HEK293 (cell line): ENCODE measurements around the gene SAMD4B.
A peak's percentile ranks its signal among the peaks of the same experiment; 100 is the strongest.

ENCODE experiments used
- FEZF1 ChIP-seq: fragments of 450-650 bp; formaldehyde crosslinking; IDR thresholded peaks from 2 replicates; pipeline ENCODE4 v1.5.1; 2016; ENCODE audit warnings: missing biosample characterization, missing genetic modification characterization
- KLF16 ChIP-seq: fragments of 450-650 bp; formaldehyde crosslinking; IDR thresholded peaks from 2 replicates; pipeline ENCODE4 v1.5.1; 2017; ENCODE audit warnings: missing biosample characterization, missing genetic modification characterization
- ZNF354C ChIP-seq: fragments of 450-650 bp; formaldehyde crosslinking; IDR thresholded peaks from 2 replicates; pipeline ENCODE4 v1.5.1; 2016; ENCODE audit warnings: missing biosample characterization, missing genetic modification characterization, low read depth, borderline replicate concordance
- ZNF626 ChIP-seq: fragments of 450-650 bp; sonication (Bioruptor Pico); formaldehyde crosslinking; IDR thresholded peaks from 2 replicates; pipeline ENCODE4 v1.5.1; 2018; ENCODE audit warnings: missing biosample characterization, missing genetic modification characterization, inconsistent platforms
- TF ChIP-seq, protein P1 (sequence below): fragments of 450-650 bp; formaldehyde crosslinking; IDR thresholded peaks from 2 replicates; pipeline ENCODE4 v1.5.1; 2016; ENCODE audit warnings: missing biosample characterization, missing genetic modification characterization, low read depth
- TF ChIP-seq, protein P2 (sequence below): fragments of 450-650 bp; formaldehyde crosslinking; IDR thresholded peaks from 2 replicates; pipeline ENCODE4 v1.5.1; 2016; ENCODE audit warnings: missing biosample characterization, missing genetic modification characterization
- TF ChIP-seq, protein P3 (sequence below): fragments of 450-650 bp; formaldehyde crosslinking; IDR thresholded peaks from 2 replicates; pipeline ENCODE4 v1.5.1; 2016; ENCODE audit warnings: missing biosample characterization, missing genetic modification characterization
- TF ChIP-seq, protein P4 (sequence below): fragments of 450-650 bp; formaldehyde crosslinking; IDR thresholded peaks from 2 replicates; pipeline ENCODE4 v1.5.1; 2016; ENCODE audit warnings: missing biosample characterization, missing genetic modification characterization
- TF ChIP-seq, protein P5 (sequence below): fragments of 450-650 bp; formaldehyde crosslinking; IDR thresholded peaks from 2 replicates; pipeline ENCODE4 v1.5.1; 2016; ENCODE audit warnings: missing biosample characterization, missing genetic modification characterization
- TF ChIP-seq, protein P6 (sequence below): sonication (generic); formaldehyde crosslinking; IDR thresholded peaks from 2 replicates; pipeline ENCODE4 v1.8.1; 2022; ENCODE audit warnings: mild to moderate bottlenecking, moderate library complexity, missing genetic modification reagents

DNA sequence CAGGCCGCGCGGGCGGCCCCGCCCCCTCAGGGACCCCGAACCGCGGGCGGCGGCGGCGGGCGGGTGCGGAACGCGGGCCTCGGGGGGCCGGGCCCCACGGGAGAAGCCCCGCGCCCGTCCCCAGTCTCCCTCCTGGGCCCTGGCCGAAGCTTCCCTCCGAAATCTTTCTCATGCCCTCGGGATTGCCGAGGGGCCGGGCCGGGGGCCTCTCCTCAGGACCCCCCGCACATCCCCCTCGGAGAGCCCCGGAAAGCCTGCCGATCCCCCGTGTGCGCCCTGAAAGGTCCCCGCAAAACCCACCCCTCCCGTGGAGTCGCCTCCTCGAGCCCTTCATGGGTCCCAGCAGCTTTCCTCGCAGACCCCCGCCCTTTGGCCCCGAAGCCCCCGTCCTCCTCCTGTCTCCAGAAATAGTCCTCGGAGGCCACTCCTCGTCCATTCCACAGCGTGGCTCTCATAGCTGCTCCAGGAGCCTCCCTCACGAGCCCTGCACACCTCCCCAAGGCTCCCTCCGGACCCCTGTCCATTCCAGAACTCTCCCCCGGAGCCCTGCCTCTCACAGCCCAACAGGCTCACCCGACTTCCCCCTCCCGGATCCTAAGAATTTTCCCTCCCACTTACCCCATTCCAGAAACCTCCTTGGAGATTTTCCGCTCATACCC, 555 bp downstream of the SAMD4B start:
- TF ChIP-seq, protein P1, sequence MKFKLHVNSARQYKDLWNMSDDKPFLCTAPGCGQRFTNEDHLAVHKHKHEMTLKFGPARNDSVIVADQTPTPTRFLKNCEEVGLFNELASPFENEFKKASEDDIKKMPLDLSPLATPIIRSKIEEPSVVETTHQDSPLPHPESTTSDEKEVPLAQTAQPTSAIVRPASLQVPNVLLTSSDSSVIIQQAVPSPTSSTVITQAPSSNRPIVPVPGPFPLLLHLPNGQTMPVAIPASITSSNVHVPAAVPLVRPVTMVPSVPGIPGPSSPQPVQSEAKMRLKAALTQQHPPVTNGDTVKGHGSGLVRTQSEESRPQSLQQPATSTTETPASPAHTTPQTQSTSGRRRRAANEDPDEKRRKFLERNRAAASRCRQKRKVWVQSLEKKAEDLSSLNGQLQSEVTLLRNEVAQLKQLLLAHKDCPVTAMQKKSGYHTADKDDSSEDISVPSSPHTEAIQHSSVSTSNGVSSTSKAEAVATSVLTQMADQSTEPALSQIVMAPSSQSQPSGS (tag by site-specific recombination), result no peak
- TF ChIP-seq, protein P2, sequence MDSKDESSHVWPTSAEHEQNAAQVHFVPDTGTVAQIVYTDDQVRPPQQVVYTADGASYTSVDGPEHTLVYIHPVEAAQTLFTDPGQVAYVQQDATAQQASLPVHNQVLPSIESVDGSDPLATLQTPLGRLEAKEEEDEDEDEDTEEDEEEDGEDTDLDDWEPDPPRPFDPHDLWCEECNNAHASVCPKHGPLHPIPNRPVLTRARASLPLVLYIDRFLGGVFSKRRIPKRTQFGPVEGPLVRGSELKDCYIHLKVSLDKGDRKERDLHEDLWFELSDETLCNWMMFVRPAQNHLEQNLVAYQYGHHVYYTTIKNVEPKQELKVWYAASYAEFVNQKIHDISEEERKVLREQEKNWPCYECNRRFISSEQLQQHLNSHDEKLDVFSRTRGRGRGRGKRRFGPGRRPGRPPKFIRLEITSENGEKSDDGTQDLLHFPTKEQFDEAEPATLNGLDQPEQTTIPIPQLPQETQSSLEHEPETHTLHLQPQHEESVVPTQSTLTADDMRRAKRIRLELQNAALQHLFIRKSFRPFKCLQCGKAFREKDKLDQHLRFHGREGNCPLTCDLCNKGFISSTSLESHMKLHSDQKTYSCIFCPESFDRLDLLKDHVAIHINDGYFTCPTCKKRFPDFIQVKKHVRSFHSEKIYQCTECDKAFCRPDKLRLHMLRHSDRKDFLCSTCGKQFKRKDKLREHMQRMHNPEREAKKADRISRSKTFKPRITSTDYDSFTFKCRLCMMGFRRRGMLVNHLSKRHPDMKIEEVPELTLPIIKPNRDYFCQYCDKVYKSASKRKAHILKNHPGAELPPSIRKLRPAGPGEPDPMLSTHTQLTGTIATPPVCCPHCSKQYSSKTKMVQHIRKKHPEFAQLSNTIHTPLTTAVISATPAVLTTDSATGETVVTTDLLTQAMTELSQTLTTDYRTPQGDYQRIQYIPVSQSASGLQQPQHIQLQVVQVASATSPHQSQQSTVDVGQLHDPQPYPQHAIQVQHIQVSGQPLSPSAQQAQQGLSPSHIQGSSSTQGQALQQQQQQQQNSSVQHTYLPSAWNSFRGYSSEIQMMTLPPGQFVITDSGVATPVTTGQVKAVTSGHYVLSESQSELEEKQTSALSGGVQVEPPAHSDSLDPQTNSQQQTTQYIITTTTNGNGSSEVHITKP (tag by site-specific recombination), result no peak
- TF ChIP-seq ZNF626 (tag by site-specific recombination), result no peak
- TF ChIP-seq, protein P3, sequence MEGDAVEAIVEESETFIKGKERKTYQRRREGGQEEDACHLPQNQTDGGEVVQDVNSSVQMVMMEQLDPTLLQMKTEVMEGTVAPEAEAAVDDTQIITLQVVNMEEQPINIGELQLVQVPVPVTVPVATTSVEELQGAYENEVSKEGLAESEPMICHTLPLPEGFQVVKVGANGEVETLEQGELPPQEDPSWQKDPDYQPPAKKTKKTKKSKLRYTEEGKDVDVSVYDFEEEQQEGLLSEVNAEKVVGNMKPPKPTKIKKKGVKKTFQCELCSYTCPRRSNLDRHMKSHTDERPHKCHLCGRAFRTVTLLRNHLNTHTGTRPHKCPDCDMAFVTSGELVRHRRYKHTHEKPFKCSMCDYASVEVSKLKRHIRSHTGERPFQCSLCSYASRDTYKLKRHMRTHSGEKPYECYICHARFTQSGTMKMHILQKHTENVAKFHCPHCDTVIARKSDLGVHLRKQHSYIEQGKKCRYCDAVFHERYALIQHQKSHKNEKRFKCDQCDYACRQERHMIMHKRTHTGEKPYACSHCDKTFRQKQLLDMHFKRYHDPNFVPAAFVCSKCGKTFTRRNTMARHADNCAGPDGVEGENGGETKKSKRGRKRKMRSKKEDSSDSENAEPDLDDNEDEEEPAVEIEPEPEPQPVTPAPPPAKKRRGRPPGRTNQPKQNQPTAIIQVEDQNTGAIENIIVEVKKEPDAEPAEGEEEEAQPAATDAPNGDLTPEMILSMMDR, result no peak
- TF ChIP-seq, protein P4, sequence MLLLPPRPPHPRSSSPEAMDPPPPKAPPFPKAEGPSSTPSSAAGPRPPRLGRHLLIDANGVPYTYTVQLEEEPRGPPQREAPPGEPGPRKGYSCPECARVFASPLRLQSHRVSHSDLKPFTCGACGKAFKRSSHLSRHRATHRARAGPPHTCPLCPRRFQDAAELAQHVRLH (tag by site-specific recombination), result no peak
- no peak for TF ChIP-seq ZNF354C
- no peak for TF ChIP-seq KLF16 (tag by site-specific recombination)
- TF ChIP-seq, protein P5, sequence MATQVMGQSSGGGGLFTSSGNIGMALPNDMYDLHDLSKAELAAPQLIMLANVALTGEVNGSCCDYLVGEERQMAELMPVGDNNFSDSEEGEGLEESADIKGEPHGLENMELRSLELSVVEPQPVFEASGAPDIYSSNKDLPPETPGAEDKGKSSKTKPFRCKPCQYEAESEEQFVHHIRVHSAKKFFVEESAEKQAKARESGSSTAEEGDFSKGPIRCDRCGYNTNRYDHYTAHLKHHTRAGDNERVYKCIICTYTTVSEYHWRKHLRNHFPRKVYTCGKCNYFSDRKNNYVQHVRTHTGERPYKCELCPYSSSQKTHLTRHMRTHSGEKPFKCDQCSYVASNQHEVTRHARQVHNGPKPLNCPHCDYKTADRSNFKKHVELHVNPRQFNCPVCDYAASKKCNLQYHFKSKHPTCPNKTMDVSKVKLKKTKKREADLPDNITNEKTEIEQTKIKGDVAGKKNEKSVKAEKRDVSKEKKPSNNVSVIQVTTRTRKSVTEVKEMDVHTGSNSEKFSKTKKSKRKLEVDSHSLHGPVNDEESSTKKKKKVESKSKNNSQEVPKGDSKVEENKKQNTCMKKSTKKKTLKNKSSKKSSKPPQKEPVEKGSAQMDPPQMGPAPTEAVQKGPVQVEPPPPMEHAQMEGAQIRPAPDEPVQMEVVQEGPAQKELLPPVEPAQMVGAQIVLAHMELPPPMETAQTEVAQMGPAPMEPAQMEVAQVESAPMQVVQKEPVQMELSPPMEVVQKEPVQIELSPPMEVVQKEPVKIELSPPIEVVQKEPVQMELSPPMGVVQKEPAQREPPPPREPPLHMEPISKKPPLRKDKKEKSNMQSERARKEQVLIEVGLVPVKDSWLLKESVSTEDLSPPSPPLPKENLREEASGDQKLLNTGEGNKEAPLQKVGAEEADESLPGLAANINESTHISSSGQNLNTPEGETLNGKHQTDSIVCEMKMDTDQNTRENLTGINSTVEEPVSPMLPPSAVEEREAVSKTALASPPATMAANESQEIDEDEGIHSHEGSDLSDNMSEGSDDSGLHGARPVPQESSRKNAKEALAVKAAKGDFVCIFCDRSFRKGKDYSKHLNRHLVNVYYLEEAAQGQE (tag by site-specific recombination), result peak; percentile 13; the same call in 1 of the 2 replicates
- TF ChIP-seq, protein P6, sequence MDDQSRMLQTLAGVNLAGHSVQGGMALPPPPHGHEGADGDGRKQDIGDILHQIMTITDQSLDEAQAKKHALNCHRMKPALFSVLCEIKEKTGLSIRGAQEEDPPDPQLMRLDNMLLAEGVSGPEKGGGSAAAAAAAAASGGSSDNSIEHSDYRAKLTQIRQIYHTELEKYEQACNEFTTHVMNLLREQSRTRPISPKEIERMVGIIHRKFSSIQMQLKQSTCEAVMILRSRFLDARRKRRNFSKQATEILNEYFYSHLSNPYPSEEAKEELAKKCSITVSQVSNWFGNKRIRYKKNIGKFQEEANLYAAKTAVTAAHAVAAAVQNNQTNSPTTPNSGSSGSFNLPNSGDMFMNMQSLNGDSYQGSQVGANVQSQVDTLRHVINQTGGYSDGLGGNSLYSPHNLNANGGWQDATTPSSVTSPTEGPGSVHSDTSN (CRISPR knock-in tag), result no peak
- TF ChIP-seq FEZF1 (tag by site-specific recombination), result no peak
